Tibial nerve (tissue), 4 donors: Measurements from ENCODE around the gene SLC22A5. TPM values are rescaled to one million over a fixed set of nuclear protein-coding genes. Genes with fewer than 3 reads are reported as not detected.

Experiments
- DNase-seq, 2 donors: peaks; one replicate each; pipeline ENCODE4 v3.0.0-alpha.2; 2019; ENCODE audit warnings: low spot score in 2 of 2
- H3K27ac ChIP-seq, 4 donors: fragments of 200-600 bp; sonication (generic) in 3 of 4; one replicate each; pipeline ENCODE4 v1.5.1; 2017 to 2019; ENCODE audit warnings: mild to moderate bottlenecking in 1 of 4
- H3K27me3 ChIP-seq, 2 donors: fragments of 200-600 bp; sonication (generic) in 1 of 2; one replicate each; pipeline versions ENCODE4 v1.5.1 to v1.6.0; 2017 to 2019
- H3K36me3 ChIP-seq, 3 donors: fragments of 200-600 bp; sonication (generic); one replicate each; pipeline ENCODE4 v1.5.1; 2018 to 2019
- H3K4me1 ChIP-seq, 4 donors: fragments of 200-600 bp; sonication (generic) in 3 of 4; one replicate each; pipeline ENCODE4 v1.5.1; 2017 to 2019
- H3K4me3 ChIP-seq, 4 donors: fragments of 200-600 bp; sonication (generic) in 3 of 4; one replicate each; pipeline ENCODE4 v1.5.1; 2017 to 2019; ENCODE audit warnings: mild to moderate bottlenecking in 1 of 4, moderate library complexity in 1 of 4
- H3K9me3 ChIP-seq, 4 donors: fragments of 200-600 bp; sonication (generic) in 3 of 4; one replicate each; pipeline ENCODE4 v1.5.1; 2017 to 2019
- EP300 ChIP-seq, 2 donors: sonication (generic); formaldehyde crosslinking; IDR thresholded peaks; one replicate each; pipeline ENCODE4 v1.6.1; 2017; ENCODE audit warnings: antibody characterized with exemption in 2 of 2, mild to moderate bottlenecking in 1 of 2
- POLR2A ChIP-seq, 2 donors: fragments of 450-650 bp; IDR thresholded peaks; one replicate each; pipeline ENCODE4 v1.6.1; 2017; ENCODE audit warnings: antibody characterized with exemption in 2 of 2, mild to moderate bottlenecking in 2 of 2, moderate library complexity in 2 of 2
- WGBS, 2 donors: methylation state at CpG; one replicate each; pipeline ENCODE4 v1.1.5; 2018; 5-methylcytosine and 5-hydroxymethylcytosine counted together
- total RNA-seq, 4 donors: library from RNA; depleted of rRNA; stranded (reverse); fragments of >200 nt; gene quantifications; one replicate each; pipeline ENCODE4 v1.1.0, GENCODE V29; 2016
- TF ChIP-seq, protein P1 (sequence below), 5 experiments: fragments of 200-600 bp in 3 of 5; fragments of 450-650 bp in 2 of 5; sonication (generic) in 3 of 5; IDR thresholded peaks; one replicate each; pipeline ENCODE4 v1.5.1; 2016 to 2019; ENCODE audit warnings: antibody characterized with exemption in 5 of 5, mild to moderate bottlenecking in 3 of 5, moderate library complexity in 2 of 5

Gene SLC22A5
- total RNA-seq, result 10 to 100 TPM; 11.3 to 19.0 (median 16.3) TPM

DNA sequence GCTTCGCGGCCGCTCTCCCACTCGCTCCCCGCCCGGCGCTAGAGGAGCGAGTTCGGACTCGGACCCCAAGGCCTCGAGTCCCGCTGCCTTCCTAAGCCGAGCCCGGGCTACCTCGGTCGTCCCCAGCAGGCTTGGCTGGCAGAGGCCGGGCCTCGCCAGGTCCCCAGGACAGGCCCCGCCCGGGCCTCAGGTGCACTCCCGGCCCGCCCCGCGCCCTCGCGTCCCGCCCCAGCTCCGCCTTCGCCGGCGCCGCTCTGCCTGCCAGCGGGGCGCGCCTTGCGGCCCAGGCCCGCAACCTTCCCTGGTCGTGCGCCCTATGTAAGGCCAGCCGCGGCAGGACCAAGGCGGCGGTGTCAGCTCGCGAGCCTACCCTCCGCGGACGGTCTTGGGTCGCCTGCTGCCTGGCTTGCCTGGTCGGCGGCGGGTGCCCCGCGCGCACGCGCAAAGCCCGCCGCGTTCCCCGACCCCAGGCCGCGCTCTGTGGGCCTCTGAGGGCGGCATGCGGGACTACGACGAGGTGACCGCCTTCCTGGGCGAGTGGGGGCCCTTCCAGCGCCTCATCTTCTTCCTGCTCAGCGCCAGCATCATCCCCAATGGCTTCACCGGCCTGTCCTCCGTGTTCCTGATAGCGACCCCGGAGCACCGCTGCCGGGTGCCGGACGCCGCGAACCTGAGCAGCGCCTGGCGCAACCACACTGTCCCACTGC lies at the start of gene SLC22A5:
TSS of gene SLC22A5 (plus strand) at position 237 of the 707 bp plus-strand sequence. CDS start at position 500, 263 bp downstream.
- peak in 1 of 2 donors; percentile 52 for TF ChIP-seq POLR2A (IDR thresholded peaks at IDR 0.05)
- peak in 1 of 2 donors; percentile 47 for TF ChIP-seq EP300 (IDR thresholded peaks at IDR 0.05)
- TF ChIP-seq, protein P1, sequence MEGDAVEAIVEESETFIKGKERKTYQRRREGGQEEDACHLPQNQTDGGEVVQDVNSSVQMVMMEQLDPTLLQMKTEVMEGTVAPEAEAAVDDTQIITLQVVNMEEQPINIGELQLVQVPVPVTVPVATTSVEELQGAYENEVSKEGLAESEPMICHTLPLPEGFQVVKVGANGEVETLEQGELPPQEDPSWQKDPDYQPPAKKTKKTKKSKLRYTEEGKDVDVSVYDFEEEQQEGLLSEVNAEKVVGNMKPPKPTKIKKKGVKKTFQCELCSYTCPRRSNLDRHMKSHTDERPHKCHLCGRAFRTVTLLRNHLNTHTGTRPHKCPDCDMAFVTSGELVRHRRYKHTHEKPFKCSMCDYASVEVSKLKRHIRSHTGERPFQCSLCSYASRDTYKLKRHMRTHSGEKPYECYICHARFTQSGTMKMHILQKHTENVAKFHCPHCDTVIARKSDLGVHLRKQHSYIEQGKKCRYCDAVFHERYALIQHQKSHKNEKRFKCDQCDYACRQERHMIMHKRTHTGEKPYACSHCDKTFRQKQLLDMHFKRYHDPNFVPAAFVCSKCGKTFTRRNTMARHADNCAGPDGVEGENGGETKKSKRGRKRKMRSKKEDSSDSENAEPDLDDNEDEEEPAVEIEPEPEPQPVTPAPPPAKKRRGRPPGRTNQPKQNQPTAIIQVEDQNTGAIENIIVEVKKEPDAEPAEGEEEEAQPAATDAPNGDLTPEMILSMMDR (IDR thresholded peaks at IDR 0.05), result peak in 1 of 5 experiments; percentile 33
- Histone ChIP-seq H3K36me3 (no peaks in the 10 kb centered on the region), H3K4me1 (peaks cover 0 to 48% (median 9%) of the 10 kb centered on the region in 4 donors), H3K4me3 (peak within 1 kb of the TSS; percentile 77 to 88 (median 84)), H3K27me3 (no peaks in the 10 kb centered on the region), H3K9me3 (no peaks in the 10 kb centered on the region), H3K27ac (peak within 1 kb of the TSS; percentile 78 to 91 (median 88))
- peak in 1 of 2 donors; percentile 46 for DNase-seq
- WGBS, 2 donors, result 0% methylated on average over 25 to 30 of the region's 83 CpGs

DNA sequence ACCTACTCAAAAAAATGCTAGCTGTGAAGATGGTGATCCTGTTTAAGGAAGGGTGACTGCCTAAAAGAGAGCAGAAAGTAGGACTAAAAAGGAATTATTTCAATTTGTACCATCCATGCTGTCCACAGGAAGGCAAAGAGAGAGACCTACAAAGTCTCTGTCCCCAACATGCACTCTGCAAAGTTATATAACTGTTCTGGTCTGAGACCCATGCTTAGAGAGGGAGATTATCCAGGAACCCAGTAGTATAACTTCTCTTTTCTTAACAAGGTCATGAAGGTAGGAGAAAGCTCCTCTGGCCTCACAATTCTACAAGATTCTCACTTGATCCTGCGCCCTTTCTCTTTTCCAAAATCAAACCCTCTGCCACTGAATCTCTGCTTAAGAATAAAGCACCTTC lies 49.5 kb upstream of the SLC22A5 start:
- Histone ChIP-seq H3K4me1 (peaks cover 0 to 4% (median 0%) of the 10 kb centered on the region in 4 donors), H3K9me3 (no peaks in the 10 kb centered on the region), H3K27ac (no peak overlapping the region), H3K27me3 (no peaks in the 10 kb centered on the region), H3K36me3 (peaks cover 0 to 22% (median 0%) of the 10 kb centered on the region in 3 donors), H3K4me3 (no peak overlapping the region)
- WGBS, 2 donors, result 100% methylated on average over 1 of the region's 1 CpG
- no peak for DNase-seq
- TF ChIP-seq, protein P1 (IDR thresholded peaks at IDR 0.05), result no peak
- TF ChIP-seq POLR2A (IDR thresholded peaks at IDR 0.05), result no peak
- TF ChIP-seq EP300 (IDR thresholded peaks at IDR 0.05), result no peak

DNA sequence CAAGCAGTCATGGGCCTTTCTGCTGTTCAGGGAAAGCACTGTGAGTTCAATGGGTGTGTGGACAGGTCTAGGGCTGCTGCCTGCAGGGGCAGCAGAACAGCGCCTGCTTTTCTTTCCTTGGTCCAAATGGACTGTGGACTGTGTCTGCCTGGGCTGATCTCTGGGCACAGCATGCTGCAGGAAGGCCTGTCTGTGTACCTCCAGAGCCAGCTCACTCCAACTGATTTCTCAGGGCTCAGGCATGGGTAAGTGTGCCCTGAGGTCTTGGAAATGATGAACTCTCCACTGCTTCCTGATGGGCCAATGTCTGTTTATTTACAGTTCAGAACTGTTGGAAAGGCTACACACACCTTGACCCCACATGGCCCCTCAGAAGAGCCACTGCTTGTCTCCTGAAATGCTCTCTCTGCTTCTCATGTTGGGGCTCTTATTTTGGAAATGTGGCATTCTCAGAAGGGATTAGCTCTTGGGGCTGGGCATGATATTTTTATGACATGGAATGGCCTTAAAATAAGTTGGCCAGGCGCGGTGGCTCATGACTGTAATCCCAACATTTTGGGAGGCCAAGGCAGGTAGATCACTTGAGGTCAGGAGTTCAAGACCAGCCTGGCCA lies 48.3 kb upstream of the SLC22A5 start:
- no peak overlapping the region for H3K27ac ChIP-seq
- no peaks in the 10 kb centered on the region for H3K27me3 ChIP-seq
- DNase-seq, result no peak
- H3K9me3 ChIP-seq, result no peaks in the 10 kb centered on the region
- peaks cover 0 to 4% (median 2%) of the 10 kb centered on the region in 4 donors for H3K4me1 ChIP-seq
- TF ChIP-seq POLR2A (IDR thresholded peaks at IDR 0.05), result no peak
- TF ChIP-seq, protein P1 (IDR thresholded peaks at IDR 0.05), result no peak
- TF ChIP-seq EP300 (IDR thresholded peaks at IDR 0.05), result no peak
- H3K4me3 ChIP-seq, result no peak overlapping the region
- WGBS, 2 donors, result 88 to 100% methylated on average over 3 of the region's 3 CpGs
- H3K36me3 ChIP-seq, result peaks cover 0 to 12% (median 0%) of the 10 kb centered on the region in 3 donors

DNA sequence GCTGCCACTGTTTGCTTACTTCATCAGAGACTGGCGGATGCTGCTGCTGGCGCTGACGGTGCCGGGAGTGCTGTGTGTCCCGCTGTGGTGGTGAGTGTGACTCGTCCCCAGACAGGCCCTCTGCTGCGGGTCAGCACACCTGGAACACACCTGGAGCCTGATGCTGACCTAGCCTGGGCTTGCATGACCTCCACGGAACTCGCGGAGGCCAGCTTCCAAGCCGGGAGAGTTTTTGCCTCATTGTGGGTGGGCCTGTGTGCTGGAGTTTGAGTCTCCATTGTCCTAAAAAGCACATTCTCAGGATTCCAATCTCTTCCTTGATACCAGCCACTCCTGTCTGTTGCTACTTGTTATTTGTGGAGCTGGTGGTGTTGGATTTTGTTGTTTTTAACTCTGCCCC lies 47.2 kb upstream of the SLC22A5 start:
- DNase-seq, result no peak
- Histone ChIP-seq H3K4me3 (no peak overlapping the region), H3K4me1 (peaks cover 0 to 4% (median 2%) of the 10 kb centered on the region in 4 donors), H3K36me3 (peaks cover 0 to 12% (median 0%) of the 10 kb centered on the region in 3 donors), H3K27me3 (no peaks in the 10 kb centered on the region), H3K27ac (no peak overlapping the region), H3K9me3 (no peaks in the 10 kb centered on the region)
- 45 to 56% methylated on average over 11 of the region's 11 CpGs for WGBS, 2 donors
- TF ChIP-seq, protein P1 (IDR thresholded peaks at IDR 0.05), result no peak
- TF ChIP-seq POLR2A (IDR thresholded peaks at IDR 0.05) (no peak), EP300 (IDR thresholded peaks at IDR 0.05) (no peak)

DNA sequence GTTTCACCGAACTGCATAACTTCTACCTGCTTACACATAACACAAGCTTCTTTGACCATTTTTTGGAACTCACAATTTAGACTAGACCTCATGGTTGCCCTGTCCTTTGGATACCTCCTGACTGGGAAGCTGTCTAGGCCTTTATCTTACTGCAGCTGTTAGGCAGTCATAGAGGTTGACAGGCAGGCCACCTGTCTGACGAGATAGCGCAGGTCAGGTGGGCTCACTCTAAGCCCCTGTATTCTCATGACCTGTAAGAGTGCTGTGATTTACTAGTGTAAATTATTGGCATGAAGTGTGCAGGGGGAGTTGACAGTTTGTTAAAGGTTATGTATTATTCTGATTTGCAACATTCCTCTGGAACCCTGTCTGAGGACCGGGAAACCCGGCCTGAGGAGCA lies 46.3 kb upstream of the SLC22A5 start:
- peaks cover 0 to 14% (median 0%) of the 10 kb centered on the region in 3 donors for H3K36me3 ChIP-seq
- no peaks in the 10 kb centered on the region for H3K9me3 ChIP-seq
- no peak overlapping the region for H3K27ac ChIP-seq
- H3K4me1 ChIP-seq, result peaks cover 0 to 4% (median 2%) of the 10 kb centered on the region in 4 donors
- no peak for TF ChIP-seq POLR2A (IDR thresholded peaks at IDR 0.05)
- TF ChIP-seq EP300 (IDR thresholded peaks at IDR 0.05), result no peak
- TF ChIP-seq, protein P1 (IDR thresholded peaks at IDR 0.05), result no peak
- H3K4me3 ChIP-seq, result no peak overlapping the region
- WGBS, 2 donors, result 86 to 88% methylated on average over 5 of the region's 5 CpGs
- no peak for DNase-seq
- H3K27me3 ChIP-seq, result no peaks in the 10 kb centered on the region
